Naive thymus-derived CD8-positive, alpha-beta T cell (primary cell): ENCODE measurements around the gene GPR137. TPM values are rescaled to one million over a fixed set of nuclear protein-coding genes. Genes with fewer than 3 reads are reported as not detected.

Source experiments
- ATAC-seq, 2 donors: fragments of 150-1000 bp; cut with Tn5 transposase in 1 of 2; sonication (Bioruptor Pico), chemical (Tn5 transposase) in 1 of 2; 1 replicate in 1 of 2; 2 replicates in 1 of 2; pipeline ENCODE4 v1.10.0; 2021; ENCODE audit warnings: mild to moderate bottlenecking in 2 of 2, moderate library complexity in 2 of 2
- POLR2A ChIA-PET: fragments of 350-600 bp; sonication (Branson Sonifier 250); formaldehyde crosslinking; loops from one replicate; lab custom pipeline; 2021; ENCODE audit warnings: antibody characterized with exemption; lab: Charles Lee
- DNase-seq, 10 donors: peaks; one replicate each; pipeline versions ENCODE4 v3.0.0 to v3.0.0-alpha.2; 2020 to 2022
- H3K27ac Mint-ChIP-seq, 10 donors: one replicate each; pipeline ENCODE4 v1.8.0; 2020 to 2022; ENCODE audit warnings: mild to moderate bottlenecking in 10 of 10, mixed read lengths in 10 of 10, moderate library complexity in 4 of 10, inconsistent platforms in 1 of 10
- H3K27me3 Mint-ChIP-seq, 5 donors: one replicate each; pipeline ENCODE4 v1.8.0; 2021 to 2022; ENCODE audit warnings: mixed read lengths in 5 of 5
- H3K36me3 Mint-ChIP-seq, 3 donors: one replicate each; pipeline ENCODE4 v1.8.0; 2020 to 2022; ENCODE audit warnings: mixed read lengths in 3 of 3, mild to moderate bottlenecking in 2 of 3, inconsistent platforms in 1 of 3
- H3K4me1 Mint-ChIP-seq, 4 donors: one replicate each; pipeline ENCODE4 v1.8.0; 2021 to 2022; ENCODE audit warnings: mixed read lengths in 4 of 4
- H3K4me3 Mint-ChIP-seq, 10 donors: one replicate each; pipeline ENCODE4 v1.8.0; 2020 to 2022; ENCODE audit warnings: mild to moderate bottlenecking in 10 of 10, mixed read lengths in 10 of 10, moderate library complexity in 6 of 10, inconsistent platforms in 1 of 10
- H3K9me3 Mint-ChIP-seq, 9 donors: one replicate each; pipeline ENCODE4 v1.8.0; 2020 to 2022; ENCODE audit warnings: mixed read lengths in 9 of 9, mild to moderate bottlenecking in 3 of 9, inconsistent platforms in 1 of 9, moderate library complexity in 1 of 9
- polyA plus RNA-seq, 3 donors: library from polyadenylated mRNA; unstranded; fragments of 300-500 nt; fragmentation: Illumina TruSeq; gene quantifications; one replicate each; pipeline ENCODE4 v1.2.3, GENCODE V29; 2021
- total RNA-seq, 8 experiments: library from RNA in 2 of 8; stranded (reverse) in 2 of 8; gene quantifications; one replicate each; pipeline ENCODE4 v1.2.3 and lab custom pipeline; 2021 to 2026

GPR137 gene
- total and polyA plus RNA-seq, 5 experiments from 2014 or later: 4.8 to 33.3 (median 6.9) TPM

DNA sequence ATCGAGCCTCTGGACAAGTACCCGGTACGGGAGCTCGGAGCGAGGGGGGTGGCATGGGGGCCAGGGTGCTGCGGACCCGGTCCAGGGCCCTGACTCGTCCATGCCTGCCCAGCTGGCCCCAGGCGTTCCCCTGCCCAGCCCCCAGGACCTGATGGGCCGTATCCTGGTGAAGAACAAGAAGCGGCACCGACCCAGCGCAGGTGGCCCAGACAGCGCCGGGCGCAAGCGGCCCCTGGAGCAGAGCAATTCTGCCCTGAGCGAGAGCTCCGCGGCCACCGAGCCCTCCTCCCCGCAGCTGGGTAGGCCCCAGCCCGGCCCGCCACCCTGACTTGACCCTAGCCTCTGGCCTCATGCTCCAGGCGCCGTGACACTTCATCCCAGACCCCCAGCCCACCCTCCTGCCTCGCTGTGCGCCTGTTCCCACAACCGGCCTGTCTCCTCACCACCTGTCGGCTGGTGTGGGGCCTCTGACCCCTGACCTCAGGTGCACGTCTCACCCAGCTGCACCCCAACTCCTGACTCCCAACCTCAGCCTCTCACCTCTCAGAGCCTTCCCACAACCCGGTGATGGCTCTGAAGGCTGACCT, 26.6 kb upstream of the GPR137 start:
- ATAC-seq (no peak), DNase-seq (peak in 1 of 10 donors; percentile 63)
- Mint-ChIP-seq H3K9me3 (no peaks in the 10 kb centered on the region), H3K4me1 (peaks cover 0 to 4% (median 0%) of the 10 kb centered on the region in 4 donors), H3K4me3 (no peak overlapping the region), H3K36me3 (peaks cover 0 to 7% (median 4%) of the 10 kb centered on the region in 3 donors), H3K27ac (peak overlapping the region in 1 of 10 donors; percentile 70), H3K27me3 (no peaks in the 10 kb centered on the region)
- POLR2A ChIA-PET: interaction anchor here (1.4 to 3.1 kb wide), 2 partner anchors 9 to 15 kb away, joined by 3 to 13 read pairs; no protein-coding TSS in a partner anchor

DNA sequence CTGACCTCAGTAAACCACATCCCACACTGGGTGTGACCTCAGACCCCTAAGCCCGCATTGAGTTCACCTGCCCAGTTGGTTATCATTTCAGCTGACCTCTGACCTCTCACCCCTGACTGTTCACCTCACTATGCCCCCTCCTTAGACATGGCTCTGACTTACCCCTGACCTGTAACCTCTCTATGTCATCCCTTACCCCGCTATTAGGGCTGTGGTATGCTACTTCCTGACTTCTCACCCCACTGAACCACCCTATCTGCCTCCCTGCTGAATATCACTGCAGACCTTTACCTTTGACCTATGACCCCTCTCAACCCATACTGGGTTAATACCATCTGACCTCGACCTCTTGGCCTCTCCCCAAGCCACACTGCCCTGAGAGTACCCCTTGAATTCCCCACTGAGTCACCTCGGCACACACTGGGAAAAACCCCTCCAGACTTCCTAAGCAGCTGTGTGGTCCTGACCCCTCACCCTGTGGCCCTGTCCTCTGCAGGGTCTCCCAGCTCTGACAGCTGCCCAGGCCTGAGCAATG, 26.0 kb upstream of the GPR137 start:
- DNase-seq (no peak), ATAC-seq (no peak)
- H3K4me3 Mint-ChIP-seq: peak overlapping the region in 1 of 10 donors; percentile 41
- POLR2A ChIA-PET: interaction anchor here (1.4 to 3.1 kb wide), 2 partner anchors 9 to 16 kb away, joined by 3 to 13 read pairs; no protein-coding TSS in a partner anchor
- no peaks in the 10 kb centered on the region for H3K9me3 Mint-ChIP-seq
- no peaks in the 10 kb centered on the region for H3K27me3 Mint-ChIP-seq
- H3K36me3 Mint-ChIP-seq: peaks cover 0 to 7% (median 4%) of the 10 kb centered on the region in 3 donors
- peaks cover 0 to 4% (median 0%) of the 10 kb centered on the region in 4 donors for H3K4me1 Mint-ChIP-seq
- H3K27ac Mint-ChIP-seq: peak overlapping the region in 2 of 10 donors; percentile 59 to 70

DNA sequence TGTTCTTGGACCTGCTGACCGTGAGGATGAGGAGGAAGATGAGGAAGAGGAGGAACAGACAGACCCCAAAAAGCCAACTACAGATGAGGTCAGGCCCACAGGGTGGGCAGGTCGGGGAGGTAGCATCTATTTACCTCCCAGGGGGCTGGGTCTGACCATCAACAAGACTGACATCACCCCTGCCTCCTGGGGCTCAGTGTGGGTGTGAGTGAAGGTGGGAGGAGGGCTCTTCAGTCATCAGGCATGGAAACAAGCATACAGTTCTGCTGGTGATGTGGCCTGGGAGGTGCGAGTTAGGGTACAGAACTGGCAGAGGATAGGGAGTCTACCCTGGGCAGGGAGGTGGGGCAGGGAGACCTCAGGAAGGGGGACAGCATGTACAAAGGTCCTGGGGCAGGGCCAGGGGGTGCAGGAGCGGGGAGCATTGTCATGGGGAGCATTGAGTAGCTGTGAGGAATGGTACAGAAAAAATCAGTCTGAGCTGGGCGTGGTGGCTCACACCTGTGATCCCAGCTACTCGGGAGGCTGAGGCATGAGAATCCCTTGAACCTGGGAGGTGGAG, 25.4 kb upstream of the GPR137 start:
- Mint-ChIP-seq H3K36me3 (peaks cover 0 to 7% (median 4%) of the 10 kb centered on the region in 3 donors), H3K9me3 (no peaks in the 10 kb centered on the region), H3K27me3 (no peaks in the 10 kb centered on the region), H3K27ac (peak overlapping the region in 1 of 10 donors; percentile 21), H3K4me3 (no peak overlapping the region), H3K4me1 (peaks cover 0 to 4% (median 0%) of the 10 kb centered on the region in 4 donors)
- ATAC-seq: no peak
- DNase-seq: no peak
- POLR2A ChIA-PET: interaction anchor here (0.7 kb wide), 1 partner anchor 54 kb away, joined by 5 read pairs; no protein-coding TSS in a partner anchor

DNA sequence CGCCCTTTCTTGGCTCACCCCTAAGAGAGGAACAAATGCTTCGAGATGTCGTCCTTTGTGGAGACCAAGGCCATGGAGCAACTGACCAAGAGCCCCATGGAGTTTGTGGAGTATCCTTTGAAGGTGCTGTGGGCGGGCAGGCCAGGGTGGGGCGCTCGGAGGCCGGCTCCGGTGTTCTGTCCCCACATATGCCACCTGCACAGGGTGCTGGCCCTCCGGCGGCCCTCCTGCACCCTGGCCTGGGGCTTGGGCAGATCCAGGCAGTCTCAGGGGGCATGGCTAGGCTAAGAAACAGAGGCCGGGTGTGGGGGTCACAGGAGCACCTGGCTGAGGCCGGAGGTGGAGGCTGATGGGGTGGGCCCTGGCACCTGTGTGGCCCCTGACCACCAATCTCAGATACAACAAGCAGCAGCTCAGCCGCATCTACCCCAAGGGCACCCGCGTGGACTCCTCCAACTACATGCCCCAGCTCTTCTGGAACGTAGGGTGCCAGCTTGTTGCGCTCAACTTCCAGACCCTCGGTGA, 24.0 kb upstream of the GPR137 start:
- no peak for ATAC-seq
- POLR2A ChIA-PET: interaction anchor here (1.0 kb wide), 1 partner anchor 9 kb away, joined by 3 read pairs; no protein-coding TSS in a partner anchor
- DNase-seq: no peak
- Mint-ChIP-seq H3K36me3 (peaks cover 0 to 6% (median 4%) of the 10 kb centered on the region in 3 donors), H3K27me3 (no peaks in the 10 kb centered on the region), H3K4me1 (peaks cover 0 to 4% (median 0%) of the 10 kb centered on the region in 4 donors), H3K4me3 (peak overlapping the region in 1 of 10 donors; percentile 14), H3K27ac (no peak overlapping the region), H3K9me3 (no peaks in the 10 kb centered on the region)

DNA sequence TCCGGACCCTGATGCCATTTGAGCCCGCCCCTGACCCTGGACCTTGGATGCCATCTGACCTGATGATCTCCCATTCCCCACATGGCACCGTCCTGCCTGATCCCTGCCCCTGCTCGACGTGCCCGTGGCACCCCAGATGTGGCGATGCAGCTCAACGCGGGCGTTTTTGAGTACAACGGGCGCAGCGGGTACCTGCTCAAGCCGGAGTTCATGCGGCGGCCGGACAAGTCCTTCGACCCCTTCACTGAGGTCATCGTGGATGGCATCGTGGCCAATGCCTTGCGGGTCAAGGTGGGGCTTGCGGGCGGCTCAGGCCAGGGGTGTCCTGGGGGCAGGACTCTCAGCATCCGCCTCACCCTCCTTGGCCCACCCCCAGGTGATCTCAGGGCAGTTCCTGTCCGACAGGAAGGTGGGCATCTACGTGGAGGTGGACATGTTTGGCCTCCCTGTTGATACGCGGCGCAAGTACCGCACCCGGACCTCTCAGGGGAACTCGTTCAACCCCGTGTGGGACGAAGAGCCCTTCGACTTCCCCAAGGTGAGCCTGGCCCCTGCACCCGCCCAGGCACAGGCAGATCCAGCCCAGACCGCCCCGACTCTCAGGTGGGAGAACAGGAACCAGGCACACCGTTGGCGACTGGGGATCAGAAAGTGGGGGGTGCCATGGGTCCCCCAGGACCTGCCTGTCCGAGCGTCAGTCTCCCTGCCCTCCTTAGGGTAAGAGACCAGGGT, 23.2 kb upstream of the GPR137 start:
- Mint-ChIP-seq H3K9me3 (no peaks in the 10 kb centered on the region), H3K27me3 (no peaks in the 10 kb centered on the region), H3K27ac (no peak overlapping the region), H3K4me3 (no peak overlapping the region), H3K4me1 (peaks cover 0 to 6% (median 0%) of the 10 kb centered on the region in 4 donors), H3K36me3 (peaks cover 0 to 5% (median 4%) of the 10 kb centered on the region in 3 donors)
- DNase-seq: peak in 1 of 10 donors; percentile 53
- POLR2A ChIA-PET: interaction anchor here (0.6 to 1.0 kb wide), 2 partner anchors 10 to 16 kb away, joined by 3 read pairs; no protein-coding TSS in a partner anchor
- no peak for ATAC-seq

DNA sequence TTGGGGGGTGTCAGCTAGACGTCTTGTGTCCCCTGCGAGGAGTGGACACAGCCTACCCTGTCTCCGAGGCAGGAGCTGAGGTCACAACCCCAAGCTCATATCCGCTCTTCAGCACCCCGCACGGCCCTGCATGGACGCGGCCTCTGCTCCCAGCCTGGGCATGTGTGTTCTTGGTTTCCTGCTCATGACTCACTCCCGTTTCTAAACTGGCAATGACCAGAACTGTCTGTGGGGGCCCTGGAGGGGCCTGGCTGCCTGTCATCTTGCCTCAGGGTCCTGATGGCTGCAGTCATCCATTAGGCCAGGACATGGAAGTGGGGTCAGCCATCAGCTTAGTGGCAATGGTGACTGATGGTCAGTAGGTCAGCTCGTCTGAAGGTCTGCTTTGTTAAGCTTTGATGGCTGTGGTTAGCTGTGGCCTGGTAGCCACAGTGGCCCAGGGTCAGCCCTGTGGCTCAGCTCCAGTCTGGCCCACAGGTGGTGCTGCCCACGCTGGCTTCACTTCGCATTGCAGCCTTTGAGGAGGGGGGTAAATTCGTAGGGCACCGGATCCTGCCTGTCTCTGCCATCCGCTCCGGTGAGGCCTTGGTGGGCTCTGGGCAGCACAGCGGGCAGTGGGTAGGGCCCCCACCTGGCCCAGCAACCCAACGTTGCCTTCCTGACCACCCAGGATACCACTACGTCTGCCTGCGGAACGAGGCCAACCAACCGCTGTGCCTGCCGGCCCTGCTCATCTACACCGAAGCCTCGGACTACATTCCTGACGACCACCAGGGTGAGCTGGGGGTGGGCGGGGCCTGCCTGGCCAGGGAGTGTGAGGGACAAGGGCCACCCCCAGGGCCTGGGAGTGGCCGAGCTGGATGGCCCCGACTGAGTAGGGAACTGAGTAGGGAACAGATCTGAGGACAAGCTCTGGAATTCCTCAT, 22.4 kb upstream of the GPR137 start:
- H3K9me3 Mint-ChIP-seq: no peaks in the 10 kb centered on the region
- no peaks in the 10 kb centered on the region for H3K27me3 Mint-ChIP-seq
- ATAC-seq (no peak), DNase-seq (no peak)
- H3K4me3 Mint-ChIP-seq: no peak overlapping the region
- peak overlapping the region in 1 of 10 donors; percentile 44 for H3K27ac Mint-ChIP-seq
- H3K4me1 Mint-ChIP-seq: peaks cover 8 to 11% (median 8%) of the 10 kb centered on the region in 4 donors
- peaks cover 0 to 4% (median 0%) of the 10 kb centered on the region in 3 donors for H3K36me3 Mint-ChIP-seq
- POLR2A ChIA-PET: interaction anchor here (0.6 to 1.6 kb wide), 4 partner anchors 9 to 17 kb away, joined by 3 to 6 read pairs (median 4); no protein-coding TSS in a partner anchor

DNA sequence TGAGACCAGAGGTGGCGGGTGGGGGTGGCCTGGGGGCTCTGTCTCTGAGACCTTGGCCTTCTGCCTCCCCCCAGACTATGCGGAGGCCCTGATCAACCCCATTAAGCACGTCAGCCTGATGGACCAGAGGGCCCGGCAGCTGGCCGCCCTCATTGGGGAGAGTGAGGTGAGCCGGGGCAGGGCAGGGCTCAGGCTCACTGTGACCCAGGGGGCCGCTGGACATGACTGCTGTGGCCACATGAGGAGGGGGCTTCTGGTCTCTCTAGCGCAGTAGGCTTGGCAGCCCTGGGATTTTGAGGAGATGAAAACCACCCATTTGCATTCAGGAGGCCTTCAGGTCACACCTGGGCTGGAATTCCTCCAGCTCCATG, 21.7 kb upstream of the GPR137 start:
- ATAC-seq (no peak), DNase-seq (no peak)
- peaks cover 13 to 15% (median 14%) of the 10 kb centered on the region in 4 donors for H3K4me1 Mint-ChIP-seq
- no peak overlapping the region for H3K4me3 Mint-ChIP-seq
- H3K9me3 Mint-ChIP-seq: no peaks in the 10 kb centered on the region
- POLR2A ChIA-PET: interaction anchor here (0.6 to 1.6 kb wide), 5 partner anchors 10 to 57 kb away, joined by 3 to 6 read pairs (median 4); partner anchors contain the start of gene FERMT3
- H3K36me3 Mint-ChIP-seq: peaks cover 0 to 4% (median 0%) of the 10 kb centered on the region in 3 donors
- no peak overlapping the region for H3K27ac Mint-ChIP-seq
- no peaks in the 10 kb centered on the region for H3K27me3 Mint-ChIP-seq

DNA sequence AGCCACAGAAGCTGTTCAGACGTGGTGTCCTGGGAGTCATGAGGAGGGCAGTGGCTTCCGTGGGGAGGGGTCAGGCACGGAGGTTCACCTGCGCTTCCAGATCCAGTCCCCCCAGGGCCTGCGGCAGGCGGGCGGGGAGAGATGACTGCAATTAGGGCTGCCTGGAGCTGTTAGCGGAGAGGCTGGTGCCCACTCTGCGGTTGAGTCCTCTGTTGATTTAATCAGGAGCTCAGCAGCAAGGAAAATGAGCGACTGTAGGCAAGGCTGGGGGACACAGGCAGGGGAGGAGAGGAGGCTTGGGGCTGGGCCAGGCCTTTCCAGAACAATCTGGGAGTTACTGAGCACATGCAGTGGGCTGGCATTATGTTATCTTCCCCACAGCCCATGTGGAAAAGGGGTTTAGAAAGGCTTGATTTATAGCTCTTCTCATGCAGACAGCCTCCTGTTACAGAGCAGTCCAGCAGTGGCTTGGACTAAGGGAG, 21.2 kb upstream of the GPR137 start:
- Mint-ChIP-seq H3K36me3 (peaks cover 0 to 1% (median 0%) of the 10 kb centered on the region in 3 donors), H3K4me1 (peaks cover 16 to 19% (median 17%) of the 10 kb centered on the region in 4 donors), H3K9me3 (no peaks in the 10 kb centered on the region), H3K27me3 (no peaks in the 10 kb centered on the region), H3K27ac (peak overlapping the region in 2 of 10 donors; percentile 21 to 62), H3K4me3 (no peak overlapping the region)
- ATAC-seq (no peak), DNase-seq (no peak)
- POLR2A ChIA-PET: interaction anchor here (0.6 to 1.6 kb wide), 6 partner anchors 10 to 57 kb away, joined by 3 to 6 read pairs (median 4); partner anchors contain the start of gene FERMT3

DNA sequence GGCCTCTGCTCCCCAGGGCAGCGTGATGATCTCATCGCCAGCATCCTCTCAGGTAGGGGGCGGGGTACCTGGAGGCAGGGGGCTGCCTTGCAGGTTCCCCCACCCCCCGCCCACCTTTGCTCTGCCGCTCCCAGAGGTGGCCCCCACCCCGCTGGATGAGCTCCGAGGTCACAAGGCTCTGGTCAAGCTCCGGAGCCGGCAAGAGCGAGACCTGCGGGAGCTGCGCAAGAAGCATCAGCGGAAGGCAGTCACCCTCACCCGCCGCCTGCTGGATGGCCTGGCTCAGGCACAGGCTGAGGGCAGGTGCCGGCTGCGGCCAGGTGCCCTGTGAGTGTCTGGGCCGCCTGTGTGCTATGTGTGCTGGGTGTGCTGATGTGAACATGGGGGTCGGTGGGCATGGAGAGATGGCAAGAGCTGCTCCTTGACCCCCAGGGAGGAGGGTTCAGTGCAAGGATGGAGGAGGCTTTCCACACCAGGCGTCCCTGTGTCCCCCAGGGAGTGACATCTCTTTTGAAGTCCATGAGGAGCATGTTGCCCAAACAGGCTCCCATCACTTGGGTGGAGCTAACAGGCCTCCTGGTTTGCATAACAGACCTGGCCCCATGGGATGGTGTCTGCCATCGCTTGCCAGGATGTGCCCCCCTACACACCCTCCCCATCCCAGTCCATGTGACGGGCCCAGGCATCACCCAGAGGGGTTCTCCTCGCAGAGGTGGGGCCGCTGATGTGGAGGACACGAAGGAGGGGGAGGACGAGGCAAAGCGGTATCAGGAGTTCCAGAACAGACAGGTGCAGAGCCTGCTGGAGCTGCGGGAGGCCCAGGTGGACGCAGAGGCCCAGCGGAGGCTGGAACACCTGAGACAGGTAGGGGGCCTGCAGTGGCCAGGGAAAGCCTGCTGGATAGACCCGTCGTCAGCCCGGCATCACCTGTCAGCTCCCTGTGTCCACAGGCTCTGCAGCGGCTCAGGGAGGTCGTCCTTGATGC, 20.2 kb upstream of the GPR137 start:
- no peaks in the 10 kb centered on the region for H3K36me3 Mint-ChIP-seq
- peak overlapping the region in 1 of 10 donors; percentile 5 for H3K4me3 Mint-ChIP-seq
- H3K9me3 Mint-ChIP-seq: no peaks in the 10 kb centered on the region
- ATAC-seq: no peak
- POLR2A ChIA-PET: interaction anchor here (0.6 to 1.4 kb wide), 5 partner anchors 11 to 58 kb away, joined by 3 to 5 read pairs (median 3); partner anchors contain the start of gene FERMT3
- DNase-seq: no peak
- peak overlapping the region in 1 of 10 donors; percentile 69 for H3K27ac Mint-ChIP-seq
- H3K27me3 Mint-ChIP-seq: no peaks in the 10 kb centered on the region
- peaks cover 18 to 25% (median 20%) of the 10 kb centered on the region in 4 donors for H3K4me1 Mint-ChIP-seq

DNA sequence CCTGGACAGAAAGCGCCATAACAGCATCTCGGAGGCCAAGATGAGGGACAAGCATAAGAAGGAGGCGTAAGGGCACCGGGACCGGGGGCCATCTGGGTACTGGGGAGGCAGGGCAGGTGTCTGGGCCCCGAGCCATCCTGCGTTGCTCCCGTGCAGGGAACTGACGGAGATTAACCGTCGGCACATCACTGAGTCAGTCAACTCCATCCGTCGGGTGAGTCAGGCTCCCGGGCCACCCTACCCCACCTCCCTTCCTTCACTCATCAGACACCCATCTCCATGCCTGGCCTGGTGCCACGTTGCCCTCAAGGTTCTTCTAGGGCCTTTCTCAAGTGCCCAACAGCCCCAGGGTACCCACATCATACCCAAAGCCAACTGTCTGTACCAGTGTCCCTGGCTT, 19.3 kb upstream of the GPR137 start:
- Mint-ChIP-seq H3K9me3 (no peaks in the 10 kb centered on the region), H3K4me3 (peak overlapping the region in 1 of 10 donors; percentile 5), H3K36me3 (no peaks in the 10 kb centered on the region), H3K27me3 (no peaks in the 10 kb centered on the region), H3K27ac (no peak overlapping the region), H3K4me1 (peaks cover 18 to 26% (median 21%) of the 10 kb centered on the region in 4 donors)
- POLR2A ChIA-PET: interaction anchor here (0.6 to 6.2 kb wide), 3 partner anchors 10 to 60 kb away, joined by 3 to 106 read pairs (median 3); partner anchors contain the start of gene FERMT3
- ATAC-seq: no peak
- no peak for DNase-seq
